ENCODE data around the gene CHRM3.
"Not testable (repeated sequence)": the region's sequence is repeated elsewhere in the genome, so short reads cannot be mapped to it uniquely, and the experiment has no call there.

CHRM3 gene

DNA sequence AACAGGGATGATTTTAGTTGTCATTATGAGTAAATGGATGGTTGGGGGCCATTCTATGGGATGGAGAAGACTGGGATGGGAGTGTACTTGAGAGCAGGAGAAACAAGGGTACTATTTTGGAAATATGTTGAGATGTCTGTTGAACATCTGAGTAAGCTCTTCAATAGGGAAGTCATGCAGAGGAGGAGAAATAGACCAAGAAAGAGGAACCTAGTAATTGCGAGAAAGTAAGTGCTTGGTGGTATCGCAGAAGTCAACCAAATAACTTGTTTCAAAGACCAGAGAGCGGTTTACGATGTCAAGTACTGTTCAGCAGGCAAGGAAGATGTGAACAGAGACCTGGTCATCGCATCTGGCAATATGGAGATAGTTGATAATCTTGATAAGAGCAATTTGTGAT is 22.4 kb upstream of the CHRM3 start:
- Histone ChIP-seq H3K9me3 (ENCODE audit: severe bottlenecking) (no peaks in the 10 kb centered on the region), H3K36me3 (ENCODE audit: low read depth) (no peaks in the 10 kb centered on the region), H3K4me3 (ENCODE audit: severe bottlenecking) (no peak overlapping the region), H3K27me3 (ENCODE audit: insufficient read depth, poor library complexity, severe bottlenecking) (no peaks in the 10 kb centered on the region), H3K27ac (ENCODE audit: poor library complexity, severe bottlenecking) (no peak overlapping the region), H3K4me1 (ENCODE audit: insufficient read depth, poor library complexity, severe bottlenecking) (peaks cover 7% of the 10 kb centered on the region)
- TF ChIP-seq, protein P1, sequence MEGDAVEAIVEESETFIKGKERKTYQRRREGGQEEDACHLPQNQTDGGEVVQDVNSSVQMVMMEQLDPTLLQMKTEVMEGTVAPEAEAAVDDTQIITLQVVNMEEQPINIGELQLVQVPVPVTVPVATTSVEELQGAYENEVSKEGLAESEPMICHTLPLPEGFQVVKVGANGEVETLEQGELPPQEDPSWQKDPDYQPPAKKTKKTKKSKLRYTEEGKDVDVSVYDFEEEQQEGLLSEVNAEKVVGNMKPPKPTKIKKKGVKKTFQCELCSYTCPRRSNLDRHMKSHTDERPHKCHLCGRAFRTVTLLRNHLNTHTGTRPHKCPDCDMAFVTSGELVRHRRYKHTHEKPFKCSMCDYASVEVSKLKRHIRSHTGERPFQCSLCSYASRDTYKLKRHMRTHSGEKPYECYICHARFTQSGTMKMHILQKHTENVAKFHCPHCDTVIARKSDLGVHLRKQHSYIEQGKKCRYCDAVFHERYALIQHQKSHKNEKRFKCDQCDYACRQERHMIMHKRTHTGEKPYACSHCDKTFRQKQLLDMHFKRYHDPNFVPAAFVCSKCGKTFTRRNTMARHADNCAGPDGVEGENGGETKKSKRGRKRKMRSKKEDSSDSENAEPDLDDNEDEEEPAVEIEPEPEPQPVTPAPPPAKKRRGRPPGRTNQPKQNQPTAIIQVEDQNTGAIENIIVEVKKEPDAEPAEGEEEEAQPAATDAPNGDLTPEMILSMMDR (IDR thresholded peaks at IDR 0.05; ENCODE audit: poor library complexity, severe bottlenecking), result no peak
- ATAC-seq (ENCODE audit: low read depth), result no peak
- no peak for DNase-seq (ENCODE audit: low spot score)

DNA sequence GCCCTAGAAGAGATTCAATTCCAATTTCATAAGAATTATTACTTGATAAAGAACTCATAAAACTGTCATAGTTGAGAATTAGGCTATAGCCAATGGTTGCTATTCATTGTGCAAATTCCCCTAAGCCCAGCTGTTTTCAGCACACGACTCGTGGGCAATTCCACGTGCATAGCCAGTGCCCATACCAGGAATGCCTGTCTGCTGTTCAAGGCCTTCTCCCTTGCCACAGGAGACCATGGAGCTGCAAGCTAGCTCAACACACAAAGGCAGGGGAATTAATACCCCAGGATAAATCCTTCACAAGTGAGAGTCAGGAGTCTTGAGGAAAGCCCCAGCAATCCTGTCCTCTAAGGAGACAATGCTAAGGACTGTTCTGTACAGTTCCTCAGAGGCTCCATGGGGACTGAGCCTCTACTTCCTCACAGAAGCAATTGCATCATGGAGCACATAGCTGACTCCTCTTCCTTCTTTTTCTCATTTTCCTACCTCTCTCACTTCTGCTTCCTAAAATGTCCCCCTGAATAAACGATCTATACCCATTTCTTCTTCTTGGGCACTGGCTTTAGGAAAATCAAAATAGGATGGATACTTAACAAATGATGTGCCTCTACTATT is 19.1 kb upstream of the CHRM3 start:
- no peaks in the 10 kb centered on the region for H3K9me3 ChIP-seq (ENCODE audit: severe bottlenecking)
- no peaks in the 10 kb centered on the region for H3K36me3 ChIP-seq (ENCODE audit: low read depth)
- H3K27me3 ChIP-seq (ENCODE audit: insufficient read depth, poor library complexity, severe bottlenecking), result no peaks in the 10 kb centered on the region
- DNase-seq (ENCODE audit: low spot score) (no peak), ATAC-seq (ENCODE audit: low read depth) (no peak)
- no peak overlapping the region for H3K4me3 ChIP-seq (ENCODE audit: severe bottlenecking)
- TF ChIP-seq, protein P1 (IDR thresholded peaks at IDR 0.05; ENCODE audit: poor library complexity, severe bottlenecking), result no peak
- no peaks in the 10 kb centered on the region for H3K4me1 ChIP-seq (ENCODE audit: insufficient read depth, poor library complexity, severe bottlenecking)
- H3K27ac ChIP-seq (ENCODE audit: poor library complexity, severe bottlenecking), result no peak overlapping the region

DNA sequence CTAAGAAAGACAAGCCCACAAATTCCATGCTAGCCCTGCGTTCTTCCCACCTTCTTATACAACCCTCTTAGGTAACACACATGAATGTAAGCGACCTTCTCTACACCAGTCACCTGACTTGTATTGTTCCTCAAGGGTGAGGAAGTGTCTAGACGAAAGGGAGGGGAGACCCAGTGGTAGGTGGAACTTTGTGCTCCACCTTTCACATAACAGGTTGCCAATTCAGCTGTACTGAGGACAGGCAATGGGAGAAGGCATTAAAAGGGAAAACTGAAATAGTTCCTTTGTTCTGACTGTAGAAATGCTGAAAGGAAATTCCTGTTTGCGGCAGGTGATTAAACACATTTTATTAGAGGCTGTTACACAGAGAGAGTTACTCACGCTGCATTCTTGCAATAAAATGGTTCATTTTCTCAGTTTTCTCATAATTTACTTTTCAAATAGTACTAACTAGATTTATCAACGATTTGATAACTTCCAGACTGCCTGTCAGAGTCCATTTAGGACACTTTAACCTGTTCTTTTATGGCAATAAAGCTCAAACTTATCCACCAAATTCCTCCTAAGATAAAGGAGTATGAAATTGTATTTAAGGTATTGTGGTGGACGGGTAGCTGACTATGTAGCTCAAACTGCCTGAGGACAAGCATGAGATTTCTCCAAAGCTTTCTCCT is 17.8 kb upstream of the CHRM3 start:
- ATAC-seq (ENCODE audit: low read depth), result peak; percentile 53

DNA sequence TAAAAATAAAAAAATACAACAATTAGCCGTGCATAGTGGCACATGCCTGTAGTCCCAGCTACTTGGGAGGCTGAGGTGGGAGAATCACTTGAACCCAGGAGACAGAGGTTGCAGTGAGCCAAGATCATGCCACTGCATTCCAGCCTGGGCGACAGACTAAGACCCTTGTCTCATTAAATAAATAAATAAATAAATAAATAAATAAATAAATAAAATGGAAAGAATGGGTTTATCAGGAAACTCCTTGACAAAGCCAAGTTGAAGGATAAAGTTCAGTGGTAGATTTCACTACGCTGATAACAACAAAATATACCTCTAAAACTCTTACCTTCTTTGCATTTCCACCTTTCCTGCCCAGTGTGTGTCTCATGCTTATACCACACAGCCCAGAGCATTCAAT is 15.5 kb upstream of the CHRM3 start:
- H3K4me1 ChIP-seq (ENCODE audit: insufficient read depth, poor library complexity, severe bottlenecking); H3K9me3 ChIP-seq (ENCODE audit: severe bottlenecking); H3K27ac ChIP-seq (ENCODE audit: poor library complexity, severe bottlenecking); DNase-seq (ENCODE audit: low spot score); H3K36me3 ChIP-seq (ENCODE audit: low read depth); ATAC-seq (ENCODE audit: low read depth); H3K4me3 ChIP-seq (ENCODE audit: severe bottlenecking); H3K27me3 ChIP-seq (ENCODE audit: insufficient read depth, poor library complexity, severe bottlenecking): not testable (repeated sequence)

More for the DNA sequence above, 17.8 kb upstream of the CHRM3 start:
- Histone ChIP-seq H3K9me3 (ENCODE audit: severe bottlenecking) (no peaks in the 10 kb centered on the region), H3K4me1 (ENCODE audit: insufficient read depth, poor library complexity, severe bottlenecking) (no peaks in the 10 kb centered on the region), H3K27ac (ENCODE audit: poor library complexity, severe bottlenecking) (no peak overlapping the region), H3K27me3 (ENCODE audit: insufficient read depth, poor library complexity, severe bottlenecking) (no peaks in the 10 kb centered on the region), H3K4me3 (ENCODE audit: severe bottlenecking) (no peak overlapping the region), H3K36me3 (ENCODE audit: low read depth) (no peaks in the 10 kb centered on the region)
- DNase-seq (ENCODE audit: low spot score), result no peak
- TF ChIP-seq, protein P1 (IDR thresholded peaks at IDR 0.05; ENCODE audit: poor library complexity, severe bottlenecking), result no peak

DNA sequence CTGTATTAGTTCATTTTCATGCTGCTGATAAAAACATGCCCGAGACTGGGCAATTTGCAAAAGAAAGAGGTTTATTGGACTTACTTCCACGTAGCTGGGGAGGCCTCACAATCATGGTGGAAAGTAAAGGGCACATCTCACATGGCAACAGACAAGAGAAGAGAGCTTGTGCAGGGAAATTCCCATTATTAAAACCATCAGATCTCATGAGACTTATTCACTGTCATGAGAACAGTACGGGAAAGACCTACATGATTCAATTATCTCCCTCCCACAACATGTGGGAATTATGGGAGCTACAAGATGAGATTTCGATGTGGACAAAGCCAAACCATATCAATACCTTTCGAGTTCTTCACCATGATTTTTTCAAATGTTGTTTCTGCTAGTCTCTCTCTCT is 3.7 kb upstream of the CHRM3 start:
- H3K27ac ChIP-seq (ENCODE audit: poor library complexity, severe bottlenecking), result no peak overlapping the region
- no peaks in the 10 kb centered on the region for H3K4me1 ChIP-seq (ENCODE audit: insufficient read depth, poor library complexity, severe bottlenecking)
- TF ChIP-seq, protein P1 (IDR thresholded peaks at IDR 0.05; ENCODE audit: poor library complexity, severe bottlenecking), result no peak
- no peaks in the 10 kb centered on the region for H3K9me3 ChIP-seq (ENCODE audit: severe bottlenecking)
- peaks cover 32% of the 10 kb centered on the region for H3K27me3 ChIP-seq (ENCODE audit: insufficient read depth, poor library complexity, severe bottlenecking)
- no peak for ATAC-seq (ENCODE audit: low read depth)
- no peak for DNase-seq (ENCODE audit: low spot score)
- no peak overlapping the region for H3K4me3 ChIP-seq (ENCODE audit: severe bottlenecking)
- H3K36me3 ChIP-seq (ENCODE audit: low read depth), result no peaks in the 10 kb centered on the region
